HUES64 (cell line): Measurements from ENCODE around the gene HEXD.
A peak's percentile ranks its signal among the peaks of the same experiment; 100 is the strongest.
"Not testable (repeated sequence)": the region's sequence is repeated elsewhere in the genome, so short reads cannot be mapped to it uniquely, and the experiment has no call there.

ENCODE experiments used
- H3K27ac ChIP-seq: 2 replicates; pipeline ENCODE4 v1.7.0; 2013; ENCODE audit warnings: low read depth, low read length, inconsistent platforms
- H3K27me3 ChIP-seq: 2 replicates; pipeline ENCODE4 v1.6.1; 2013; ENCODE audit warnings: mild to moderate bottlenecking, low read length; ENCODE audit not compliant: insufficient read depth
- H3K36me3 ChIP-seq: 2 replicates; pipeline ENCODE4 v1.6.1; 2013; ENCODE audit warnings: mild to moderate bottlenecking, low read length; ENCODE audit not compliant: insufficient read depth
- H3K4me1 ChIP-seq: 2 replicates; pipeline ENCODE4 v1.6.1; 2013; ENCODE audit warnings: mild to moderate bottlenecking, low read length, moderate library complexity; ENCODE audit not compliant: insufficient read depth
- H3K4me3 ChIP-seq: 2 replicates; pipeline ENCODE4 v1.5.1; 2013; ENCODE audit warnings: mild to moderate bottlenecking, low read length, moderate library complexity
- H3K9ac ChIP-seq: 2 replicates; pipeline ENCODE4 v1.6.1; 2013; ENCODE audit warnings: mild to moderate bottlenecking, low read depth, low read length
- H3K9me3 ChIP-seq: 2 replicates; pipeline ENCODE4 v1.6.1; 2013; ENCODE audit warnings: low read depth, low read length; ENCODE audit not compliant: insufficient read depth
- WGBS: fragments of 150-250, 120-280 bp; methylation state at CpG from one replicate; pipeline ENCODE4 v1.1.7; 2013; ENCODE audit warnings: missing lambda C conversion rate; 5-methylcytosine and 5-hydroxymethylcytosine counted together

The HEXD gene

DNA sequence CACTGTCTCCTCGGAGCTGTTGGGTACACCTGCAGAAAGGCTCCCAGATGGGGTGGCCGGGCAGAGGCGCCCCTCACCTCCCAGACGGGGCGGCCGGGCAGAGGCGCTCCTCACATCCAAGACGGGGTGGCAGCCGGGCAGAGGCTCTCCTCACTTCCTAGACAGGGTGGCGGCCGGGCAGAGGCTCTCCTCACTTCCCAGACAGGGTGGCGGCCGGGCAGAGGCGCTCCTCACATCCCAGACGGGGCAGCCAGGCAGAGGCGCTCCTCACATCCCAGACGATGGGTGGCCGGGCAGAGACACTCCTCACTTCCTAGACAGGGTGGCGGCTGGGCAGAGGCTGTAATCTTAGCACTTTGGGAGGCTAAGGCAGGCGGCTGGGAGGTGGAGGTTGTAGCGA is 35.6 kb downstream of the HEXD start:
- not testable (repeated sequence) for H3K27ac ChIP-seq, H3K9me3 ChIP-seq, H3K4me3 ChIP-seq, H3K27me3 ChIP-seq, H3K9ac ChIP-seq, H3K36me3 ChIP-seq
- WGBS: 97% methylated on average over 21 of the region's 21 CpGs
- H3K4me1 ChIP-seq: peaks cover 11% of the 10 kb centered on the region; the same call in 1 of the 2 replicates

DNA sequence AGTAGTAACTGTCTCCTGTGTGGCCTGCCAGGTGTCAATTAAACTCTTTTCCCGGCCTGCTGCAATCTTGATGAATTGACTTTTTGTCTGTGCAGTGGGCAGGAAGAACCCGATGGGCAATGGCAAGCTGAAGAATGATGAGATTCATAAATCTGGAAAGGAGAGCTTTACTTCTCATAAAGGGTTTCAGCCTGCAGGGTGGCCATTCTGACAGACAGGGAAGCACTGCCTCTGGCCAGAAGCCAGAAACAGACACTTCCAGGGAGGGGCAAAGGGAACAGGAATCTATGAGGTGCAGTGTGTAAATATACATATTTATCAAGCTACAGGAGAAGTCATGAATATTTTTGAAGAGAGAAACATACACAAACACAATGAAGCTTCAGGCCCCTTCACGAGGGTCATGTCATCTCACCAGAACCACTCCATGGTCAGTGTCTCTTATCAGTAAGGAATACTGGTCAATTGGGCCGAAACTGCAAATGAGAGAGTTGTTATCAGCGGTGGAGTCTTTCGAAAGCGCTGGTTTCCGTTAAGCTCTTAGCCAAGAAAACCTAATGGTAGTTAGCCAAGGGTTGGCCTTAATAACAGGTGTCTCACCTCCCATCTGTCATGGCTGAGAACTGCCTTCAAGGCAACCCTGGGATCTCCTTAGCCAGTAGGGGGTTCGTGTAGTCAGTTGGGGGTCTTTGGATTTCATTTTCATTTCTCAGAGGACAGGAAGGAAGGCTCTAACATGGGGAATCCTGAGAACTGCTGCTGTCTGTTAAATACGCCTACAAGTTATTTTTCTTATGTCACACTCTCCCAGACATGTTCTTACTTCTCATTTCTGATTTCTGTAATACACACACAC is 39.2 kb downstream of the HEXD start:
- no peaks in the 10 kb centered on the region for H3K27me3 ChIP-seq
- H3K4me1 ChIP-seq: peaks cover 5% of the 10 kb centered on the region; the same call in 1 of the 2 replicates
- H3K27ac ChIP-seq: peak overlapping the region; percentile 99; the same call in 1 of the 2 replicates
- 71% methylated on average over 10 of the region's 10 CpGs for WGBS
- H3K9me3 ChIP-seq: no peaks in the 10 kb centered on the region; the same call in 1 of the 2 replicates
- peaks cover 20% of the 10 kb centered on the region for H3K36me3 ChIP-seq
- H3K4me3 ChIP-seq: peak overlapping the region; percentile 78
- H3K9ac ChIP-seq: no peak overlapping the region

DNA sequence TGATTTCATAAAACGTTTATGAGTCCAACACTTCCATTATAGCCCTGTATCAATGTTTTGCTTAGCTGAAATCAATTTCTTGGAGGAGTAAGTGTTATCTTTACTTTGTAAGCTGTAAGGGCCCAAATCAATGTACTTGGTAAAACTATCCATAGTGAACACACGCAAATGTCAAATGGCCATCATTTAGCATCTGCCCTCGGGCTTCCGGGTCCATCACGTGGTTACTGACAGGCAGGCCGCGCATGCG is 39.7 kb downstream of the HEXD start:
- Histone ChIP-seq H3K27ac (peak overlapping the region; percentile 99), H3K9me3 (no peaks in the 10 kb centered on the region; the same call in 1 of the 2 replicates), H3K27me3 (no peaks in the 10 kb centered on the region), H3K4me1 (peaks cover 5% of the 10 kb centered on the region; the same call in 1 of the 2 replicates), H3K9ac (peak overlapping the region; percentile 93), H3K36me3 (peaks cover 26% of the 10 kb centered on the region), H3K4me3 (peak overlapping the region; percentile 78)
- 6% methylated on average over 8 of the region's 8 CpGs for WGBS

DNA sequence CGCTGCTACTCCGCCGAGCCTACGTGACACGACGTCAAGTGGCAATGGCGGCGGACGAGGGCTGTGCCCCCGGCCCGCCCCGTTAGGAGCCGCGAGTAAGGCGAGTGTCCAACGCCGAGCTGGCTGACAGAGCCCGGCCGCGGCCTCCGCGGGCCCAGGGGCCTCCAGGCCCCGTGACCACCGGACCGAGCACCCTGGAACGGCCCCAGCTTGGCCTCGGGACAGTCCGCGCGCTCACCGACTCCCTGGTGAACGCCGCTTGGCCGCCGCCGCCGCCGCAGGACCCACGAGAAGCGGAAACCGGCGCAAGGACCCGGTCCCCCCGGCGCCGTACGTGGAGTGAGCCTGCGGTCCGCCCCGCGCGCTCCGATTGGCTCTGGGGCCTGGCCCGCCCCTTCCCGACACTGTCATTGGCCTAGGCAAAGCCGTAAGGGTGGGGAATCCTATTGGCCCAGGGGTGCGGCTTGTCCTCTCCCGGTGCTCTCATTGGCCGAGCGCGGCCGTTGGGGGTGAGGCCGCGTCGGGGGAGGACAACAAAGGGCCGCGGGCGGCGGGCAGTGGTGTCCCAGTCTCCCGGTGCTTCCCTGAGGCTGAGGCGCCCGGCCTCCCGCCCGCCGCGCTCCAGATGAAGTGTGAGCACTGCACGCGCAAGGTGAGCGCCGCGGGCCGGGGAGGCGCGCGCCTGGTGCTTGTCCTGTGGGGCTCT is 40.2 kb downstream of the HEXD start, which contains the start of gene NARF:
Gene NARF (plus strand): TSS at position 563 of the 706 bp plus-strand sequence. CDS start 63 bp downstream, at position 626.
- no peaks in the 10 kb centered on the region for H3K27me3 ChIP-seq
- H3K27ac ChIP-seq: peak within 1 kb of the TSS; percentile 99
- H3K9me3 ChIP-seq: no peaks in the 10 kb centered on the region; the same call in 1 of the 2 replicates
- H3K9ac ChIP-seq: peak within 1 kb of the TSS; percentile 93
- H3K4me1 ChIP-seq: peaks cover 5% of the 10 kb centered on the region; the same call in 1 of the 2 replicates
- peak within 1 kb of the TSS; percentile 78 for H3K4me3 ChIP-seq
- under 1% methylated on average over 85 of the region's 85 CpGs for WGBS
- peaks cover 30% of the 10 kb centered on the region for H3K36me3 ChIP-seq

DNA sequence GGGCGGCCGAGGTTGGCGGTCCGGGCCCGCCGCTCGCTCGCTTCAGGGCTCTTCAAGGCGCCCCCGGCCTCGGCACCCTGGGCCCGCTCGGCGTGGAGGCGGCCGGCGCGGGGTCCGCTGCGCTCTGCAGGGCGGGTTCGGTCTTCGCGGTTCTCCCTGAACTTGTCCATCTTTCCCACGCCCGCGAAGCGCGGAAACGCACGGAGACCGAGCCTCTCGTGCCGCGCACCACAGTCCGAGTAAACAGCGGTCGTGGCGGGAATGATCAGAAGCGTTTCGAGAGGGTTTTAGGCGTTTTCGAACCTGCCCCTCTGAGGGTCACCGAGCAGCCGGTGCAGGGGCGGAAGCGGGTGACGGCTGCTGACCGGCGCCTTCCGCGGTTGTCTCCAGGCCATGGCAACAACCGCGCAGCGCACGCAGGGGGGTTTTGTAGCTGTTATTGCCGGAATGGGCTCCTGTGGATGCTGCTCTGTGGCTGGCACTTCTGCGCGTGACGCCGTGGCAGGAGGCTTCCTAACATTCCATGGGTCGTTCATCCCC is 40.8 kb downstream of the HEXD start:
- Histone ChIP-seq H3K9me3 (no peaks in the 10 kb centered on the region; the same call in 1 of the 2 replicates), H3K4me3 (peak overlapping the region; percentile 78), H3K36me3 (peaks cover 36% of the 10 kb centered on the region), H3K27ac (peak overlapping the region; percentile 58), H3K9ac (peak overlapping the region; percentile 93), H3K27me3 (no peaks in the 10 kb centered on the region), H3K4me1 (peaks cover 5% of the 10 kb centered on the region; the same call in 1 of the 2 replicates)
- WGBS: 1% methylated on average over 62 of the region's 62 CpGs

DNA sequence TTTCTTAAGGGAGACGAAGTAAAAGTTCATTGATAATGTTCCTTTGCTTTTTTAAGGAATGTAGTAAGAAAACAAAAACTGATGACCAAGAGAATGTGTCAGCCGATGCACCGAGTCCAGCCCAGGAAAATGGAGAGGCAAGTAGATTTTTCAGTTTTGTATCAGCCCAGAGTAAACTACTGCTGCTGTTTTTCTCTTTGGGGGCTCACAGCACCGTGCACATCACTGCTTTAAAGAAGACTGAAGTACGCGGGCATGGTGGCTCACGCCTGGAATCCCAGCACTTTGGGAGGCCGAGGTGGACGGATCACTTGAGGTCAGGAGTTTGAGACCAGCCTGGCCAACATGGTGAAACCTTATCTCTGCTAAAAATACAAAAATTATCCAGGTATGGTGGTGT is 41.8 kb downstream of the HEXD start:
- Histone ChIP-seq H3K36me3 (peaks cover 46% of the 10 kb centered on the region), H3K4me3 (peak overlapping the region; percentile 78; the same call in 1 of the 2 replicates)
- not testable (repeated sequence) for H3K27me3 ChIP-seq, H3K9me3 ChIP-seq, H3K9ac ChIP-seq, H3K4me1 ChIP-seq, H3K27ac ChIP-seq
- WGBS: 97% methylated on average over 9 of the region's 9 CpGs

DNA sequence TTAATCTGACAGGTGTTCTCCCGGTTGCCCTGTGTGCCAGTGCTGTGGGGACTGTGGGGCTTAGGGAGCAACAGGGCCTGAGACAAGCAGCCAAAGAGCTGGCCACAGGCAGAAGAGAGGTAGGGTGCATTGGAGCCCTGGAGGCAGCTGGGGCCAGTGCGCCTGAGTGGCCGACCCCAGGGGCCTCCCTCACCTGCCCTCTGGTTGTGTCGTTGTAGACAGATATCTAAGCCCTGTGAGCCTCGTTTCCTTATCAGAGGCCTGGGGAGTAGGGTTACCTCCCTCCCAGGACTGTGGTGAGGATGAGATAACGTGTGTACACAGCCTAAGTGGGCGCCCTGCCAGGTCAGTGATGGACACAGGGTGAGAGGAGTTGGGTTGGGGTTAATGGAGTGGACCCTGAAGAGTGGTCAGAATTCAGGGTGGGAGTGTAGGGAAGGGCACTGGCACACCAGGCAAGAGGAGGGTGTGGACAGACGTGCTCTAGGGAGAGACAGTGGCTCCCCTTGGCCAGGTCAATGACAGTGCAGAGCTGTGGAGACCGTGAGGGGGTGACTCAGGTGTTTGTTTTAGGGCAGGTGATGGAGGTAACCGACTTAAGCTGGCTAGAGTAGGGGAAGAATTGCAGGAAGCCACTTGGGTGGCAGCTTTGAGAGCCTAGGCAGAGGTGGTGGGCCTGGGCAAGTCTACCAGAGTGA is 43.8 kb downstream of the HEXD start:
- Histone ChIP-seq H3K4me1 (peaks cover 5% of the 10 kb centered on the region; the same call in 1 of the 2 replicates), H3K4me3 (no peak overlapping the region), H3K36me3 (peaks cover 66% of the 10 kb centered on the region), H3K9me3 (no peaks in the 10 kb centered on the region), H3K27ac (no peak overlapping the region), H3K27me3 (no peaks in the 10 kb centered on the region), H3K9ac (no peak overlapping the region)
- WGBS: 87% methylated on average over 10 of the region's 10 CpGs

DNA sequence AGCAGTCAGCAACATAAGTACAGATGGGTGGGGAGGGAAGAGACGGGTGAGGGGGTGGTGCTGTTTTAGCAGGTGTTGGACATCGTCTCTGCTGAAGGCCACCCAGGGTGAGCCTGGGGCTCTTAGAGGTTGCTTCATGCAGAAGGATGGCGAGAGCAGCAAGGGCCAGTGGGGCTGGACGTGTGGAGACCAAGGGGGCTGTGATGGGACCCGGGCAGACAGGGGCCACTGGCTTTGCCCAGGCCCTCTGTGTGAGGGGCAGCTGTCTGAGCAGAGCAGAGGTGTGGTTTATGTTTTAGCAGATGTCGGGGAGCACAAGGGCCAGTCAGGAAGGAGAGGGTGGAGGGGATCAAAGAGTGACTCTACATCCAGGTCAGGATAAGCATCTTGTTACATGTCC is 45.2 kb downstream of the HEXD start:
- Histone ChIP-seq H3K4me1 (no peaks in the 10 kb centered on the region), H3K9ac (no peak overlapping the region), H3K4me3 (no peak overlapping the region), H3K27me3 (no peaks in the 10 kb centered on the region), H3K9me3 (no peaks in the 10 kb centered on the region), H3K36me3 (peaks cover 77% of the 10 kb centered on the region), H3K27ac (no peak overlapping the region)
- 93% methylated on average over 6 of the region's 6 CpGs for WGBS

DNA sequence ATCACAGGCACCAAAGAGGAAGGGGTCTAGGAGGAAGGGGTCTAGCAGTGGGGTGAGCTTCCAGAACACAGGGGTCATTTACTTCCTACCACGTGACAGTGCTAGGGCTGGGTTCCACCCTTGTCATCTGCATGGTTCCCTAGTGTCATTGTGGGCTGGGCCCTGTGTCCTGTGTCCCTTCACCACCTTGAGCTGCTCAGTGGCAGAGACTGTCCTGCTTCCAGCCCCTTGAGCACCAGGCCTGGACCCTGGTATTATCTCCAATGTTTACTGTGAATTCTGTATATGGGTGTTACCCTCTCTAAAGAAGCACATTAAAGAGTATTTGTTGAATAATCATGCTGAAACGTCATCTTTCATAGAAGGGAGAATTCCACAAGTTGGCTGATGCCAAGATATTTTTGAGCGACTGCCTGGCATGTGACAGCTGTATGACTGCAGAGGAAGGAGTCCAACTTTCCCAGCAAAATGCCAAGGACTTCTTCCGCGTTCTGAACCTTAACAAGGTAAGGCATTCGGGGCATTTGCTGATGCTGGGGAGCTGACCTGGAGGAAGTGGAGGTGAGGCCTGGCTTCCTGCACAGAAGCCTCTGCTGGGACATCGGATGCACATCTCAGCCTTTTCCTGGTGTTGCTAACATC is 45.9 kb downstream of the HEXD start:
- no peaks in the 10 kb centered on the region for H3K27me3 ChIP-seq
- WGBS: 96% methylated on average over 7 of the region's 7 CpGs
- no peak overlapping the region for H3K9ac ChIP-seq
- H3K4me1 ChIP-seq: no peaks in the 10 kb centered on the region
- H3K4me3 ChIP-seq: no peak overlapping the region
- H3K27ac ChIP-seq: no peak overlapping the region
- H3K36me3 ChIP-seq: peaks cover 84% of the 10 kb centered on the region
- H3K9me3 ChIP-seq: no peaks in the 10 kb centered on the region

DNA sequence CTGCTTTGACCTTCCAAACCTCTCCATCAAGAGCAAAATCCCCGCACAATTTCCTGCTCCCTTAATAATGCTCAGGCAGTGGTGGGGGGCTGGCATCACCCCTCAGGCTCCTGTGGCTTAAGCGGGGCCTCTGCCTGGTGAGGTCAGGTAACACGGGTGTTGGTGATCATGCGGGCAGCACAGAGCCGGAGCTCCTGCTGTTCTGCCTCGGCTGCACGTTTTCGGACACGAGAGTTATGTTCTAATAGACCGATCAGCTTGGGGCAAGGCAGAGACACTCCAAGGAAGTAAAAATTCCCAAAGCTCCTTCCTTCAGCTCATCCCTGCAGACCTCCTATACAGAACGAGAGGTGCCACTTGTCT is 46.4 kb downstream of the HEXD start:
- H3K9me3 ChIP-seq: no peaks in the 10 kb centered on the region
- H3K4me3 ChIP-seq: no peak overlapping the region
- H3K27ac ChIP-seq: no peak overlapping the region
- H3K9ac ChIP-seq: no peak overlapping the region
- no peaks in the 10 kb centered on the region for H3K27me3 ChIP-seq
- 96% methylated on average over 11 of the region's 11 CpGs for WGBS
- no peaks in the 10 kb centered on the region for H3K4me1 ChIP-seq
- H3K36me3 ChIP-seq: peaks cover 89% of the 10 kb centered on the region
